ENCODE measurements around the gene ZCCHC24.

The ZCCHC24 gene

GRCh38 chr10:79394664-79395063 is 50.8 kb downstream of the ZCCHC24 start:
- no peak overlapping the region for H2AFZ ChIP-seq (ENCODE audit: low read depth)
- H3K27me3 ChIP-seq (ENCODE audit: insufficient read depth, low read depth): no peaks in the 10 kb centered on the region
- H4K20me1 ChIP-seq (ENCODE audit: insufficient read depth): no peaks in the 10 kb centered on the region
- H3K9ac ChIP-seq: no peak overlapping the region
- no peaks in the 10 kb centered on the region for H3K36me3 ChIP-seq (ENCODE audit: insufficient read depth)
- TF ChIP-seq CTCF (conservative IDR thresholded peaks at IDR 0.05; ENCODE audit: low read depth, low read length): no peak
- H3K4me1 ChIP-seq (ENCODE audit: low read depth, poor library complexity, severe bottlenecking): no peaks in the 10 kb centered on the region
- no peaks in the 10 kb centered on the region for H3K79me2 ChIP-seq (ENCODE audit: insufficient read depth, low read depth)
- no peak overlapping the region for H3K4me2 ChIP-seq
- H3K4me3 ChIP-seq (IDR thresholded peaks at IDR 0.05; ENCODE audit: insufficient read depth, low read depth, low read length): no peak overlapping the region
- no peak overlapping the region for H3K27ac ChIP-seq

GRCh38 chr10:79393924-79394610 is 51.4 kb downstream of the ZCCHC24 start:
- H3K27ac ChIP-seq: no peak overlapping the region
- TF ChIP-seq CTCF (conservative IDR thresholded peaks at IDR 0.05; ENCODE audit: low read depth, low read length): no peak
- H3K4me2 ChIP-seq: no peak overlapping the region
- H3K4me1 ChIP-seq (ENCODE audit: low read depth, poor library complexity, severe bottlenecking): no peaks in the 10 kb centered on the region
- no peaks in the 10 kb centered on the region for H3K79me2 ChIP-seq (ENCODE audit: insufficient read depth, low read depth)
- H4K20me1 ChIP-seq (ENCODE audit: insufficient read depth): no peaks in the 10 kb centered on the region
- no peaks in the 10 kb centered on the region for H3K27me3 ChIP-seq (ENCODE audit: insufficient read depth, low read depth)
- no peak overlapping the region for H2AFZ ChIP-seq (ENCODE audit: low read depth)
- no peak overlapping the region for H3K9ac ChIP-seq
- H3K36me3 ChIP-seq (ENCODE audit: insufficient read depth): no peaks in the 10 kb centered on the region
- no peak overlapping the region for H3K4me3 ChIP-seq (IDR thresholded peaks at IDR 0.05; ENCODE audit: insufficient read depth, low read depth, low read length)

GRCh38 chr10:79393221-79393923 is 52.1 kb downstream of the ZCCHC24 start:
- Histone ChIP-seq H3K4me1 (ENCODE audit: low read depth, poor library complexity, severe bottlenecking) (no peaks in the 10 kb centered on the region), H3K4me2 (no peak overlapping the region), H3K4me3 (IDR thresholded peaks at IDR 0.05; ENCODE audit: insufficient read depth, low read depth, low read length) (no peak overlapping the region), H3K79me2 (ENCODE audit: insufficient read depth, low read depth) (no peaks in the 10 kb centered on the region), H3K27me3 (ENCODE audit: insufficient read depth, low read depth) (no peaks in the 10 kb centered on the region), H3K27ac (no peak overlapping the region), H3K9ac (no peak overlapping the region), H2AFZ (ENCODE audit: low read depth) (no peak overlapping the region), H4K20me1 (ENCODE audit: insufficient read depth) (no peaks in the 10 kb centered on the region), H3K36me3 (ENCODE audit: insufficient read depth) (no peaks in the 10 kb centered on the region)
- no peak for TF ChIP-seq CTCF (conservative IDR thresholded peaks at IDR 0.05; ENCODE audit: low read depth, low read length)

GRCh38 chr10:79392506-79393176 is 52.8 kb downstream of the ZCCHC24 start:
- Histone ChIP-seq H2AFZ (ENCODE audit: low read depth) (no peak overlapping the region), H3K4me3 (IDR thresholded peaks at IDR 0.05; ENCODE audit: insufficient read depth, low read depth, low read length) (no peak overlapping the region), H3K27ac (no peak overlapping the region), H3K4me2 (no peak overlapping the region), H3K27me3 (ENCODE audit: insufficient read depth, low read depth) (no peaks in the 10 kb centered on the region), H4K20me1 (ENCODE audit: insufficient read depth) (no peaks in the 10 kb centered on the region), H3K9ac (no peak overlapping the region), H3K36me3 (ENCODE audit: insufficient read depth) (no peaks in the 10 kb centered on the region), H3K4me1 (ENCODE audit: low read depth, poor library complexity, severe bottlenecking) (no peaks in the 10 kb centered on the region), H3K79me2 (ENCODE audit: insufficient read depth, low read depth) (no peaks in the 10 kb centered on the region)
- TF ChIP-seq CTCF (conservative IDR thresholded peaks at IDR 0.05; ENCODE audit: low read depth, low read length): no peak
